Hepatocyte (in vitro differentiated cells): ENCODE results near the gene CCNH. TPM values are rescaled to one million over a fixed set of nuclear protein-coding genes. Genes with fewer than 3 reads are reported as not detected.

Source experiments
- DNase-seq: peaks from one replicate; pipeline ENCODE4 v3.0.0-alpha.2; 2016; ENCODE audit warnings: low spot score
- H2AFZ ChIP-seq: fragments of 200-600 bp; sonication (generic); 2 replicates; pipeline ENCODE4 v1.6.0; 2016; ENCODE audit warnings: antibody characterized with exemption, mild to moderate bottlenecking
- H3K27ac ChIP-seq: fragments of 200-600 bp; sonication (generic); 2 replicates; pipeline ENCODE4 v1.5.1; 2016; ENCODE audit warnings: mild to moderate bottlenecking
- H3K27me3 ChIP-seq: fragments of 200-600 bp; sonication (generic); 2 replicates; pipeline ENCODE4 v1.6.1; 2016
- H3K36me3 ChIP-seq: fragments of 200-600 bp; sonication (generic); replicated peaks from 2 replicates; pipeline ENCODE4 v1.5.1; 2016; ENCODE audit warnings: low read depth; ENCODE audit not compliant: insufficient read depth
- H3K4me1 ChIP-seq: fragments of 200-600 bp; sonication (generic); 2 replicates; pipeline ENCODE4 v1.5.1; 2016; ENCODE audit warnings: mild to moderate bottlenecking, moderate library complexity; ENCODE audit not compliant: insufficient read depth
- H3K4me2 ChIP-seq: fragments of 200-600 bp; sonication (generic); 2 replicates; pipeline ENCODE4 v1.6.0; 2016
- H3K4me3 ChIP-seq: fragments of 200-600 bp; sonication (generic); 2 replicates; pipeline ENCODE4 v1.5.1; 2016; ENCODE audit warnings: mild to moderate bottlenecking
- H3K79me2 ChIP-seq: fragments of 200-600 bp; sonication (generic); 2 replicates; pipeline ENCODE4 v1.6.0; 2017; ENCODE audit warnings: mild to moderate bottlenecking
- H3K9me2 ChIP-seq: fragments of 200-600 bp; sonication (generic); replicated peaks from 2 replicates; pipeline ENCODE4 v1.6.0; 2017; ENCODE audit warnings: mild to moderate bottlenecking; ENCODE audit not compliant: insufficient read depth
- H3K9me3 ChIP-seq: fragments of 200-600 bp; sonication (generic); 2 replicates; pipeline ENCODE4 v1.5.1; 2016; ENCODE audit warnings: low read depth, mild to moderate bottlenecking
- H4K20me1 ChIP-seq: fragments of 200-600 bp; sonication (generic); 2 replicates; pipeline ENCODE4 v1.6.0; 2016; ENCODE audit warnings: mild to moderate bottlenecking; ENCODE audit not compliant: insufficient read depth, poor library complexity, severe bottlenecking
- EZH2 ChIP-seq: fragments of 200-600 bp; sonication (generic); IDR thresholded peaks from 2 replicates; pipeline ENCODE4 v1.6.1; 2016; ENCODE audit warnings: antibody characterized with exemption, mild to moderate bottlenecking, borderline replicate concordance
- EZH2phosphoT487 ChIP-seq: fragments of 200-600 bp; sonication (generic); IDR thresholded peaks from one replicate; pipeline ENCODE4 v1.6.1; 2018; ENCODE audit warnings: antibody characterized with exemption, mild to moderate bottlenecking, low read depth, moderate library complexity; ENCODE audit not compliant: unreplicated experiment, severe bottlenecking
- WGBS: methylation state at CpG from one replicate; pipeline ENCODE4 v1.1.6; 2016; ENCODE audit warnings: low lambda C conversion rate; ENCODE audit errors: missing lambda C conversion rate; 5-methylcytosine and 5-hydroxymethylcytosine counted together
- polyA plus RNA-seq: library from polyadenylated mRNA; unstranded; fragments of >200 nt; fragmentation: Nextera tagmentation; extraction: Ambion mirVana; gene quantifications from 2 replicates; pipeline ENCODE4 v1.2.1, GENCODE V29; 2016
- total RNA-seq: library from RNA; depleted of rRNA; stranded (reverse); fragments of >200 nt; gene quantifications from 2 replicates; pipeline ENCODE4 v1.2.3, GENCODE V29; 2014
- TF ChIP-seq, protein P1 (sequence below): fragments of 200-600 bp; sonication (generic); IDR thresholded peaks from 2 replicates; pipeline ENCODE4 v1.5.1; 2016; ENCODE audit warnings: antibody characterized with exemption, mild to moderate bottlenecking; ENCODE audit not compliant: poor library complexity

CCNH gene
- total and polyA plus RNA-seq, 2 experiments from 2014 or later, result 42.3 to 66.5 TPM

DNA sequence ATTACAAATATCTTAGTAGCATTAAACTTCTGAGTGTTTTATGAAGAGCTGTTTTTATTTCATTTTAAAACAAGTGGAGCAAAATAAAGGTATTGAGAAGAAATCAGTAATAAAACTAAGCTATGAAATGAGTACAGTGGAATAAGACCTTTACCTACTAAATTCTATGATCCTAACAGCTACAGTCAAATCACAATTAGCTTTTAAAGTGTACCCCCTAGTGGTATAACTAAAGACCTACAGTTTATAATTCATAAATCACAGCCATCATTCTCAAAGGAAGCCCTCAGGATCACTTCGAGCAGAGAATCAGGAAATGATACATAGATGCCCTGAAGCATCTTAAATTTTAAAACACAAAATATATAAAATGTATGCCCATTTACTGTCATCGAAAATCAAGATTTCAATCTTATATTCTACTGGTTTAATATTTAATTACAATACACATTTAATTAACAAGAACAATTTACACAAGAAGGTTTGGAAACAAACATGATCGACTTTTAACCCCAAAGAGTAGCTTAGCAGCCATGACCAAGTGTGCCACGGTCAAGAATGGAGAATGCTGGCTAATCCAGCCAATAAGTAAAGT lies 12.3 kb downstream of the CCNH start:
- Histone ChIP-seq H3K4me2 (no peak overlapping the region), H3K27ac (no peak overlapping the region), H3K9me3 (no peaks in the 10 kb centered on the region), H3K36me3 (no peaks in the 10 kb centered on the region), H3K4me1 (no peaks in the 10 kb centered on the region), H2AFZ (no peak overlapping the region), H3K79me2 (no peaks in the 10 kb centered on the region), H3K9me2 (no peaks in the 10 kb centered on the region), H3K27me3 (no peaks in the 10 kb centered on the region), H3K4me3 (no peak overlapping the region), H4K20me1 (no peaks in the 10 kb centered on the region)
- TF ChIP-seq EZH2 (no peak), EZH2phosphoT487 (no peak)
- TF ChIP-seq, protein P1, sequence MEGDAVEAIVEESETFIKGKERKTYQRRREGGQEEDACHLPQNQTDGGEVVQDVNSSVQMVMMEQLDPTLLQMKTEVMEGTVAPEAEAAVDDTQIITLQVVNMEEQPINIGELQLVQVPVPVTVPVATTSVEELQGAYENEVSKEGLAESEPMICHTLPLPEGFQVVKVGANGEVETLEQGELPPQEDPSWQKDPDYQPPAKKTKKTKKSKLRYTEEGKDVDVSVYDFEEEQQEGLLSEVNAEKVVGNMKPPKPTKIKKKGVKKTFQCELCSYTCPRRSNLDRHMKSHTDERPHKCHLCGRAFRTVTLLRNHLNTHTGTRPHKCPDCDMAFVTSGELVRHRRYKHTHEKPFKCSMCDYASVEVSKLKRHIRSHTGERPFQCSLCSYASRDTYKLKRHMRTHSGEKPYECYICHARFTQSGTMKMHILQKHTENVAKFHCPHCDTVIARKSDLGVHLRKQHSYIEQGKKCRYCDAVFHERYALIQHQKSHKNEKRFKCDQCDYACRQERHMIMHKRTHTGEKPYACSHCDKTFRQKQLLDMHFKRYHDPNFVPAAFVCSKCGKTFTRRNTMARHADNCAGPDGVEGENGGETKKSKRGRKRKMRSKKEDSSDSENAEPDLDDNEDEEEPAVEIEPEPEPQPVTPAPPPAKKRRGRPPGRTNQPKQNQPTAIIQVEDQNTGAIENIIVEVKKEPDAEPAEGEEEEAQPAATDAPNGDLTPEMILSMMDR, result peak; percentile 62
- WGBS, result 82% methylated on average over 4 of the region's 4 CpGs
- peak; percentile 17 for DNase-seq

DNA sequence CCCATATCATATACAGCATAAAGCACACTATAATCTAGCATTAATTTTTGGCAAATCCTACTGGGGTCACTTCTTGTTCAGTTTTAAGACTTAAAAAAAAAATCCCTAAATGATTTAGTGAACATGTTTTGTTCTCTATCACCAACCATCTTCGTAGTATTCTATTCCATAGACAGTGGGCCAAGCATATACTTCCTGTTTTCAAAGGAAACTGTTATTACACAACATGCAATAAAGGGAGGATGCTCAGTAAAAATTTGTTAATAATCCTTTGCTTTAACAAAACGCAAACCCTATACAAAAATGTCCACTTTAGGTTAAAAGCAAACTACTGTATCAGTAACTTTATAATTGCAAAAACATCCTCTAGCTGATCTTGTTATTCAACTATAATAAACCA lies 13.0 kb downstream of the CCNH start:
- no peak overlapping the region for H3K4me2 ChIP-seq
- H3K9me3 ChIP-seq, result no peaks in the 10 kb centered on the region
- no peaks in the 10 kb centered on the region for H3K9me2 ChIP-seq
- H3K4me3 ChIP-seq, result no peak overlapping the region
- no peak for DNase-seq
- no peaks in the 10 kb centered on the region for H3K27me3 ChIP-seq
- H3K4me1 ChIP-seq, result no peaks in the 10 kb centered on the region
- WGBS, result 91% methylated on average over 2 of the region's 2 CpGs
- H3K27ac ChIP-seq, result no peak overlapping the region
- no peaks in the 10 kb centered on the region for H3K36me3 ChIP-seq
- H4K20me1 ChIP-seq, result no peaks in the 10 kb centered on the region
- no peaks in the 10 kb centered on the region for H3K79me2 ChIP-seq
- TF ChIP-seq, protein P1, result no peak
- TF ChIP-seq EZH2 (no peak), EZH2phosphoT487 (no peak)
- H2AFZ ChIP-seq, result no peak overlapping the region

DNA sequence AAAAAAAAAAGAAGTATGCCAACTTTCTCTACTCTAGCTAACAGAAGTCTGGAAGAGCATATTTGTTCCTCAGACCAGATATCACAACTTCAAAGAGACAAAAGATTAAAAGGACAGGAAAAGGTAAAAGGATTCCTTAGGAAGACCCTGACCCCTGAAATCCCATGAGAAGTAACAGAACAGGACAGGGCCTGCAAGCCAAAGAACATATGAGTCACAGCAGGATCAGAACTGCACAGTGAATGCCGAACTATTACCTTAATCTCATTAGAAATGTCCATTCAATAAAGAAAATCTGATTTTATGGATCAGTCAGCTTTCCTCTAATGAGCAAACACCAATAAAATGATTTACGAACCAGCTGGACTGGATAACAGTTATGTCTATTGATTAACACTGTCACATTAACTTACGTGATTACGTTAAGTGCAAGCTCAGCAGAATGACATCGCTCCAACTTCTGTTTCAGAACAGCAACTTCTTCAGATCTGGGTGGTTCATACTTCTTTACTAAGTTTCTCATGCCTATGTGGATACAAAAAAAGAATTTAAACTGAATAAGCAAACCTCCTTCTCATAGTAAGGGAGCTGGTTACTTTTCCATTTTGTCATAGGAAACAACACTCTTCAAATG lies 13.6 kb downstream of the CCNH start:
- Histone ChIP-seq H2AFZ (no peak overlapping the region), H3K4me1 (no peaks in the 10 kb centered on the region), H3K27ac (no peak overlapping the region), H3K4me2 (no peak overlapping the region), H3K9me3 (no peaks in the 10 kb centered on the region), H3K27me3 (no peaks in the 10 kb centered on the region), H3K79me2 (no peaks in the 10 kb centered on the region), H3K36me3 (peaks cover under 1% of the 10 kb centered on the region), H3K9me2 (no peaks in the 10 kb centered on the region), H3K4me3 (no peak overlapping the region), H4K20me1 (no peaks in the 10 kb centered on the region)
- no peak for DNase-seq
- 85% methylated on average over 5 of the region's 5 CpGs for WGBS
- TF ChIP-seq, protein P1, result no peak
- TF ChIP-seq EZH2phosphoT487 (no peak), EZH2 (no peak)
